ENCODE results near the gene CDC37. TPM values are rescaled to one million over a fixed set of nuclear protein-coding genes. Genes with fewer than 3 reads are reported as not detected.
A peak's percentile ranks its signal among the peaks of the same experiment; 100 is the strongest.

CDC37 gene
- total RNA-seq, 6 donors from 2014 or later = 104 to 388 (median 169) TPM

- Histone ChIP-seq H3K27ac (peak overlapping the region in 2 of 4 donors; percentile 15 to 49), H3K9me3 (no peaks in the 10 kb centered on the region), H3K27me3 (peaks cover 0 to 5% (median 2%) of the 10 kb centered on the region in 4 donors), H3K36me3 (no peaks in the 10 kb centered on the region), H3K4me3 (no peak overlapping the region), H3K4me1 (peaks cover 28 to 48% (median 39%) of the 10 kb centered on the region in 4 donors)
- TF ChIP-seq POLR2A (IDR thresholded peaks at IDR 0.05) = no peak
- no peak for TF ChIP-seq EP300 (IDR thresholded peaks at IDR 0.05)
- TF ChIP-seq POLR2AphosphoS5 (IDR thresholded peaks at IDR 0.05) = no peak
- TF ChIP-seq, protein P1, sequence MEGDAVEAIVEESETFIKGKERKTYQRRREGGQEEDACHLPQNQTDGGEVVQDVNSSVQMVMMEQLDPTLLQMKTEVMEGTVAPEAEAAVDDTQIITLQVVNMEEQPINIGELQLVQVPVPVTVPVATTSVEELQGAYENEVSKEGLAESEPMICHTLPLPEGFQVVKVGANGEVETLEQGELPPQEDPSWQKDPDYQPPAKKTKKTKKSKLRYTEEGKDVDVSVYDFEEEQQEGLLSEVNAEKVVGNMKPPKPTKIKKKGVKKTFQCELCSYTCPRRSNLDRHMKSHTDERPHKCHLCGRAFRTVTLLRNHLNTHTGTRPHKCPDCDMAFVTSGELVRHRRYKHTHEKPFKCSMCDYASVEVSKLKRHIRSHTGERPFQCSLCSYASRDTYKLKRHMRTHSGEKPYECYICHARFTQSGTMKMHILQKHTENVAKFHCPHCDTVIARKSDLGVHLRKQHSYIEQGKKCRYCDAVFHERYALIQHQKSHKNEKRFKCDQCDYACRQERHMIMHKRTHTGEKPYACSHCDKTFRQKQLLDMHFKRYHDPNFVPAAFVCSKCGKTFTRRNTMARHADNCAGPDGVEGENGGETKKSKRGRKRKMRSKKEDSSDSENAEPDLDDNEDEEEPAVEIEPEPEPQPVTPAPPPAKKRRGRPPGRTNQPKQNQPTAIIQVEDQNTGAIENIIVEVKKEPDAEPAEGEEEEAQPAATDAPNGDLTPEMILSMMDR (IDR thresholded peaks at IDR 0.05) = no peak
- DNase-seq (no peak), ATAC-seq (ENCODE audit: low FRiP score in 2 of 2) (no peak)
- 88 to 91% methylated on average over 6 of the region's 6 CpGs for WGBS, 2 donors
Measured at GRCh38 chr19:10427169-10427568, 23.8 kb upstream of the CDC37 start.

DNA sequence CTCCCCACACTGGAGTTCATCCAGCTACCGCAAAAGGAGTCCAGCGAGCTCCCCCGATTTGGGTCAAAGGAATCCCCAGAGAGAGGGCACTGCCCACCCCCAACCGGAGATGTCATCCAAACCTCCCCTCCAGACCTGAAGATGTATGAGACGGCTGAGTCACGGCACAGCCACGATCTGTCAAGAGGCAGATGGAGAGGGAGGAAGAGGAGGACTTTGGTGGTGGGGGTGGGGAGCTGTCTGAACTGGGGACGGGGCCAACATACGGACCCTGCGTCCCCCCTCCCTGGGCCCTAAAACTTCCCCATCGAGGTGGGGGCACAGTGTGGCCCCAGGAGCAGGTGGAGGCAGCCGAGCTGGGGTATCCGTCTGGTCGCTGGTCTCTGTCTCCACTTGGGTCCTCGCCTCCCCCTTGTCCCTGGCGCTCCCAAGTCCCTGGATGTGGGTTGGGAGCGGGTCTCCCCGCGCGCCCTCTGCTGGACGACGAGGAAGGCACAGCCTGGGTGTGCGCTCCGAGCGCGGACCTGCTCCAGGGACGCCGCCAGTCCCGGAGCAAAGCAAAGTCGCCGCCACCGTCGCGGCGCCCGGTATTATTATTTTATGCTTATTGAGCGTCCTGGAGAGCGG, 20.8 kb upstream of the CDC37 start:
- H3K27ac ChIP-seq = peak overlapping the region; percentile 8 to 71 (median 48)

DNA sequence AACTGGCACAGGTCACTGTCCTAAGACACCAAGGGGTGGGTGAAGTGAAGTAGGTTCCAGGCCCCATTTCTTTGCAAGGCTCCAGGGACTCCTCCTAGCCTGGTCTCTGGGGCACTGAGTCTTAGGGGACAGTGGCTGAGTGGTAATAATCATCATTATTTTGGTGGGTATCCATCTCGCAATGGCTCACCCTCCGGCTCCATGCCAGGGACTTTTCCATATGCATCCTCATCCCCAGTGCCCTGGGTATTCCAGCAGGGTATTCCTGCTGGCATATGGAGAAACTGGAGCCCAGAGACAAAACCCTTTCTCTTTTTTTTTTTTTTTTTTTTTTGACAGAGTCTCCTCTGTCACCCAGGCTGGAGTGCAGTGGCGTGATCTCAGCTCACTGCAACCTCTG, 19.5 kb upstream of the CDC37 start:
- Histone ChIP-seq H3K36me3 (no peaks in the 10 kb centered on the region), H3K4me3 (no peak overlapping the region), H3K27me3 (peaks cover 2 to 48% (median 37%) of the 10 kb centered on the region in 4 donors), H3K4me1 (peaks cover 41 to 63% (median 59%) of the 10 kb centered on the region in 4 donors), H3K27ac (no peak overlapping the region), H3K9me3 (no peaks in the 10 kb centered on the region)
- DNase-seq = no peak
- TF ChIP-seq EP300 (IDR thresholded peaks at IDR 0.05) (no peak), POLR2AphosphoS5 (IDR thresholded peaks at IDR 0.05) (no peak), POLR2A (IDR thresholded peaks at IDR 0.05) (no peak)
- TF ChIP-seq, protein P1 (IDR thresholded peaks at IDR 0.05) = no peak
- no peak for ATAC-seq (ENCODE audit: low FRiP score in 2 of 2)
- WGBS, 2 donors = 81 to 86% methylated on average over 3 of the region's 3 CpGs

More for the DNA sequence above, 20.8 kb upstream of the CDC37 start:
- ATAC-seq (ENCODE audit: low FRiP score in 2 of 2) (peak; percentile 87 to 92), DNase-seq (peak; percentile 85 to 96)
- no peak for TF ChIP-seq POLR2AphosphoS5 (IDR thresholded peaks at IDR 0.05)
- TF ChIP-seq, protein P1 (IDR thresholded peaks at IDR 0.05) = peak; percentile 89 to 95 (median 95)
- TF ChIP-seq POLR2A (IDR thresholded peaks at IDR 0.05) = peak in 1 of 4 donors; percentile 29
- TF ChIP-seq EP300 (IDR thresholded peaks at IDR 0.05) = no peak
- Histone ChIP-seq H3K9me3 (no peaks in the 10 kb centered on the region), H3K36me3 (no peaks in the 10 kb centered on the region), H3K4me1 (peaks cover 36 to 65% (median 55%) of the 10 kb centered on the region in 4 donors), H3K4me3 (peak overlapping the region in 3 of 4 donors; percentile 28 to 48 (median 44)), H3K27me3 (peaks cover 2 to 36% (median 30%) of the 10 kb centered on the region in 4 donors)
- 0 to 3% methylated on average over 12 to 27 of the region's 38 CpGs for WGBS, 2 donors

DNA sequence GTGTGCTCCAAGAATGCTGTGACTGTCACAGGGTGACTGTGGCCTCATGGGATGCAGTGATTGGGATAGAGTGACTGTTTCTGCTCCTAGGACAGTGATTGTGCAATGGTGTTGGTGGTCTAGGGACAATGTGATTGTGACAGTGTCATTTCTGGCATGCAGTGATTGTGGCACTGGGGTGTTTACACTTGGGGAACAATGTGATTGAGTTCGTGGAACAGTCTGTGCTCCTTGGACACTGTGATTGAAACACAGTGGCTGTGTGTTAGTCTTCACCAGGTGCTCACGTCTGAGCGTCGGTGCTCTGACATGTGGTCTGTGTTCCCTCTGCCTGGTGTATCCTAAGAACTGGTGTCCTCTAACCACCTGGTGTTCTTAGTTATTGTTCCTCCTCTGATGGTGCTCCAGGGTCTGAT, 18.7 kb upstream of the CDC37 start:
- no peaks in the 10 kb centered on the region for H3K9me3 ChIP-seq
- H3K27ac ChIP-seq = no peak overlapping the region
- no peak for ATAC-seq (ENCODE audit: low FRiP score in 2 of 2)
- TF ChIP-seq POLR2AphosphoS5 (IDR thresholded peaks at IDR 0.05) (peak in 1 of 2 donors; percentile 60), EP300 (IDR thresholded peaks at IDR 0.05) (peak in 3 of 4 donors; percentile 16 to 78 (median 70)), POLR2A (IDR thresholded peaks at IDR 0.05) (no peak)
- TF ChIP-seq, protein P1 (IDR thresholded peaks at IDR 0.05) = no peak
- H3K4me1 ChIP-seq = peaks cover 42 to 67% (median 59%) of the 10 kb centered on the region in 4 donors
- no peak for DNase-seq
- peaks cover 2 to 56% (median 41%) of the 10 kb centered on the region in 4 donors for H3K27me3 ChIP-seq
- H3K36me3 ChIP-seq = no peaks in the 10 kb centered on the region
- no peak overlapping the region for H3K4me3 ChIP-seq
- WGBS, 2 donors = 29 to 59% methylated on average over 4 of the region's 4 CpGs

Data from upper lobe of left lung (tissue), 6 donors.